T47D (cell line): ENCODE results near the gene CFAP77.

Experiments
- DNase-seq, 2 experiments: peaks; one replicate each; pipeline versions ENCODE4 v3.0.0 to v3.0.0-alpha.2; 2011 to 2012; ENCODE audit warnings: low read depth in 1 of 2, low spot score in 1 of 2
- JUND ChIP-seq: IDR thresholded peaks from 2 replicates; pipeline ENCODE4 v1.6.1; 2012; ENCODE audit warnings: low read depth
- in situ Hi-C: cut with HindIII; loops from 2 replicates; pipeline ENCODE4 v1.10.0; 2016; ENCODE audit warnings: low sequenced_read_pairs, low pct_unique_long_range_greater_than_20kb

CFAP77 gene

DNA sequence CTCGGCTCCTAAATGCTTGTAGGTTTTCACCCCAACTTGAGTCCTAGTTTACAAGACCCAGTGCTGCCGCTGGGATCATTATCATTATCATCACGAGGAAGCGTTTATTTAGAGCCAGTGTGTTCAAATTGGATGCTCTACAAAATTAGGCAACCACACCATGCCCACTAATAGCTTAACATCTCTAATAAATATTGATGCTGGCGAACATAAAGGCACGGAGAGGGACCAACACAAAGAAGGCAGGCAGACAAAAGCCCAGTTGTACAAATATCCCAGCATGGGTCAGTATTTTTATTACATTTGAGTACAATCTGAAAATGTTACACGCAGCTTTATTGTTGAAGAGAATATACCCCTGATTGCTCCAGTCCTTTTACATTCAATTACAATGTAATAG lies 4.7 kb downstream of the CFAP77 start:
- no peak for DNase-seq
- no peak for TF ChIP-seq JUND
- in situ Hi-C loops: no loop called here

DNA sequence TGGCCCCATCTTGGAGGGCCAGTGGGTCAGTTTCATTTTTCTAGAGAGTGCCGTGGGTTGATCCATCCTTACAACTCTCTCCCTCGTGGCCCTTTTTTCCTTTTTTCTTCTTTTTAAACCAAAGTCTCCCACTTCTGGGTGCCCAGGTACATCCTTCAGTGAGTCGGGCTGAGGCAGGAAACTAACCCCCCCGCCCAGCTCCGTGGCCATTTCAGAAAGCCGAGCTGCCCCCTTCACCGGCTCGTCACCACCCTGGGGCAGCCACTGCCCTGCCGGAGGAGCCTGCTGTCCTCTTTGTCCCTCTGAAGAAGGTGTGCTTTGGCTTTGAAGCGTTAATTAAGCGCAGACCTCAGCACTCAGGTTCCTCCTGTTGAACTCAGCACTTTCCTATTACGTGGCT lies 5.2 kb downstream of the CFAP77 start:
- no peak for DNase-seq
- TF ChIP-seq JUND: no peak
- in situ Hi-C loops: no loop called here

DNA sequence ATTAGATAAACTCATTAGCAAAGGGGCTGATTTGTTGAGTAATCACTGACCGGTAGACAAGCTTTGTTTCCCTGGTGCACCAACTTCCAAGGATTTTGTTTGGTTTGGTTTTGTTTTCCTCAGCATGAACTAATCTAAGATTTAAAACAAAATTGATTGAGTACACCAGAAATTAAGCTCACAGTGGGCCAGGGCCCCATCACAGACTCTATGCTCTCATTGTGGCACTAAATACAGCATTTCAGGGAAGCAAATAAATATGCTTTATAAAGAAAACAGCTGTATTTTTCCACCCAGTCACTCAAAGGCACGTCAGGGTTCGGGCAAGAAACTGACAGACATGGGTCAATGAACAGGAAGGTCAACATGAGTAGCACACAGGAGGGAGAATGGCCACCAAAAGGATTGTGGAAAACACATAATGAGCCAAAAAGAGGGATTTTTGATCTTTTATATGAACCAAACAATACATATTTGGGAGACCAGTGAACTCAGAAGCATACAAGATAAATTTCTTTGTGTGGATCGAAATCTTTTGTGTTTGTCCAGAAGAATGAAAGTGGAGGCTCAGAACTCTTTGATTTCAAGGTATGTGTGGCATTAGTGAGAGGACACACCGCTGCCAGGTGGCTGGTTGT lies 8.8 kb downstream of the CFAP77 start:
- DNase-seq: no peak
- no peak for TF ChIP-seq JUND
- in situ Hi-C loops: no loop called here

DNA sequence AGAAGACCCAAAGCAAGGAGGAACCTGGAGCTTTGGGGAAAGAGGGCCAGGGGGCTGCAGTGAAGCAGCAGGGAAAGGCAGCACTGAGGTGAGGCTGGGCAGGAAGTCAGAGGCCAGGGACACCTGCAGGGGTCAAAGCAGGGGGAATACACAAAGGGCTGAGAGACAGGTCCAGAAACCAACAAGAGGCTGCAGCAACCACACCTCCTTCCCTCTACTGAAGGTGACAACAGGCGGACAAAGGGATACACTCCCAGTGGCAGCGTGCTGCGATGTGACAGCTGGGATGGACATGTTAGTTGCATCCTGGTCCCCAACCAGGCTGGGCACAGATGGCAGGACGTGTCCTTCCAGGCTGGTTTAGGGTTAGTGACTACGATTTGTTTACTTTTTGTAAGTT lies 12.6 kb downstream of the CFAP77 start:
- TF ChIP-seq JUND: no peak
- in situ Hi-C loops: no loop called here

DNA sequence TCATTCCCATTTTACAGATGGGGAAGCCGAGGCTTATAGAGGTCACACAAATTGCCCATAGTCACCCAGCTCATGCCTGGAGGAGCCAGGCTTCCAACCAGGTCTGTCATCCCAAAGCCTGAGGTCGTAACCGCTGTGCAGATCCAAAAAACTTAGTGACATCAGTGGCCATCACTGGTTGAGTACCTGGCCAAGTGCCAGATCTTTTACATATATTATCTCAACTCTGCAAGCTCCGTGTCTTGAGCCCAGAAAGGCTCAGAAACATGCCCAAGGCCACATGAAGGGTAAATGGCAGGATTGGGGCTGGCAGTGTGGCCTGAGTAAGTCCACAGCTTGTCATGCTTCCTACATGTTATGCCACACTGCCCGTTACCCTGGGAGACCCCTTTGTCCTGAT lies 13.5 kb downstream of the CFAP77 start:
- no peak for TF ChIP-seq JUND
- in situ Hi-C loops: no loop called here
- DNase-seq: no peak

More for the DNA sequence above, 12.6 kb downstream of the CFAP77 start:
- no peak for DNase-seq

DNA sequence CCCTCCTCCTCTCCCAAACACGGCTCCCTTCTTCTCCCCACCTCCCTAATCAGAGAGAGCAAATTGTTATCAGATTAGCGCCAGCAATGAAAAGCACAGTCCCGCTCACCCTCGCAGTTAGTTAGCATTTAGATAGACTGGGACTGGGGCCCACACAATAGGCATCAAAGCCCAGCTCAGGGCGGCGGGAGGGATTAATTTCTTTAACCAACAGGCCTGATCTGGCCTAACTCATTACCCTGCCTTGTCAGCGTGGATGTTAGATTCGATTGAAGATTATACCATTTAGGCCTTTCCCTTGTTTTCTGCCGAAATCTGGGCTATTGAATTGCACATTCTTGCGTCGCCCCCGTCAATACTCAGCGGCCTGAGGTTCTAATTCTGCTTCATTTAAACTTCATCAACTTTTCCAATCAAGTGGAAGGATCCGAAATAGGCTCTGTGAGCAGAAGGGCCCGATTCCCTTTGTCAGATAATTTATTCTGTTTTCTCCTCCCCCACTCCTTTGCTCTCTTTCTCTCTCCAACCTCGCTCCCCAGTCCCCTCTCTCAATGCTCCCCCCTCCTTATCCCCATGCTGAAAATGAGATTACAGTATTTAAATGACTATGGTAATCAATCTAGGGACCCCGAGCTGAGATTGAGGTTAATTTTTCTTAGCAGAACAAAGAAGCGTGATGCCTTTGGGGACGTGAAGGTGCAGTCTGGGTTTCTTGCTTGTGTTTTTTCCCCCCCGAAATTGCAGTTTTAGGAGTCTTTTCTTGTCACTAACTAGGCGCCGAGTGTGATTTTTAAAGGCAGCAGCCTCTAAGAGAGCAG lies 15.1 kb downstream of the CFAP77 start:
- in situ Hi-C loops: no loop called here
- no peak for DNase-seq
- TF ChIP-seq JUND: no peak

DNA sequence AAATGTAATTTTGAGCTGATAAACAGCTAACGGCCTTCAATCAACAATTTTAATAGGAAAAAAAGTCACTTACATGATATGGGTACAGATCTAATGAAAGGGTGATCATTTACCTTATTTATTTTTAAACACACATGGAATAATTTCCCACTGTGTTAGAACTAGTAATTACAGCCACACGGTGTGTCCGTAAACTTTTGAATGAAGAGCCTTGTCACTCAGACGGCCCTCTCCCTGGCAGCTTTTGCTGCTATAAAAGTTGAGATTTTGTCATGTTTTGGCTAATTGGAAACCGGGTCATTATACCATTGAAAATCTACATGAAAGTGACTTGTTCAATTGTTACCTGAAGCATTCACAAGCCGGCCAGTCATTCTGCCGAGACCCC lies 15.7 kb downstream of the CFAP77 start:
- in situ Hi-C loops: no loop called here
- no peak for TF ChIP-seq JUND
- no peak for DNase-seq

DNA sequence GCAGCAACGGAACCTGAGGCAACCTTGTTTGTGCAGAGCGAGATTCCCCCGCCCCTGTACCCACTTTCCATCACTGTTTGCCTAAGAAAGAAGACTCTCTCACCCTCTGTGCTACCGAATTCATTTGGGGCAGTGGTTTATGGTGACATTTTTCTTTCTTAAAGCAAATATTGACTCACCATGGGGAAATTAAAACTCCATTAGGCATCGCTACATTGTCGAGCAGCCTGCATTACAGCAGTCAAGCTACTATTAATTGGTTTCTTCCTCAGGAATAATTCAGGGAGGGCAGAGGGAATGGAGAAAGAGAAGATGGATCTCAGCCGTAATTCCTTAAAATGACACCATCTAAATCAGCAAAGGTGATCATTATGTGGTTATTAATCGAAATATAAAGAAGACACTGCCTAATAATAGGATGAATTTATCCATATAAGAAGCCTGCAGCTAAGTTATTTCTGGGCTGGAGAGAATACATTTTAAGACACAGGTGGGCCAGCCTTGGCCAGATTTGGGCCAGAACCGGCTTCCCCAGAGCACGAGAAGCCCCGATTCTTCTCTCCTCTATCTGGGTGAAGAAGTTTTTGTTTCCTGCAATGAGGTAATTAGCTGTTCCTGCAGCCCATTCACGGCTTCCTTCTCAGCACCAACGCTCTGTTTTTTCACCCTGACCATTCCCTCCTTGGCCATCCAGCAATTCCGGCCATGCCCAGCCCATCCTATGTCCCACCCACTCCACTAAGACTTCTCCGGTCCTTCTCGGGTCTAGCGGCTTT lies 16.8 kb downstream of the CFAP77 start:
- in situ Hi-C loops: no loop called here
- DNase-seq: no peak
- TF ChIP-seq JUND: no peak

DNA sequence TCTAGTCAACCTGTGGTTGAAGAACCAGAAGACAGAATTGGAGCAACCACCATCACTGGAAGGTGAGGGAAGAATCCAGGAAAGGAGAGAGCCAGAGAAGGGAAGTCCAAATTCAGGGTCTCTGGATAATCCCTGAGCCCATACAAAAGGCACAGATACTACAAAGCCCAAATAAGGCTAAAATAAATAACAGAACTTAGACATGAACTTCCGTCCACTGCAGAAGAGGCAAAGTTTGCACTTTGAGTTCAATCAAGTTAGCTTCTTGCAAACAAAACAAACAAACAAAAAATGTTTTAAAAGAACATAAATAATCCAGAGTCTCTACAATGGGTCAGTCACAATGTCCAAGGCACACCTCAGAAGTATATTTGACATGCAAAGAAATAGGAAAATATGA lies 21.0 kb downstream of the CFAP77 start:
- DNase-seq: no peak
- TF ChIP-seq JUND: no peak
- in situ Hi-C loops: no loop called here

DNA sequence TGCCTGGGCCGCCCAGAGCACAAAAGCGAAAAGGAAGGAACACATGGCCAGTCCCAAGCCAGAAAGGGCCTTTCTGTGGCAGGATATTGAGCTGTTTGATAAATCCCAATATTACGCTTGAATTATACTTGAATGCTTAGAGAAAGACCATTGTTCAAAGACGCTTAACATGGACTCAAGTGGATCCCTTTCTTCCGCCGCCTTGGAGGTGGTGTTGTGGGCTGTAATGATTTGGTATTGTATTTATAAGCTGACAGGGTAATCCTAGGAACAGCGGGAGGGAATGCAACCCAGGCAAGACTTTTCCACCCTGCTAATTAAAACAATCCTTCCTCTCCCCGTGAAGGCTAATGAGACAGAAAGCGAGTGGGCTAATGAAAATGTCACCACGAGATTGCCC lies 24.9 kb downstream of the CFAP77 start:
- DNase-seq: no peak

DNA sequence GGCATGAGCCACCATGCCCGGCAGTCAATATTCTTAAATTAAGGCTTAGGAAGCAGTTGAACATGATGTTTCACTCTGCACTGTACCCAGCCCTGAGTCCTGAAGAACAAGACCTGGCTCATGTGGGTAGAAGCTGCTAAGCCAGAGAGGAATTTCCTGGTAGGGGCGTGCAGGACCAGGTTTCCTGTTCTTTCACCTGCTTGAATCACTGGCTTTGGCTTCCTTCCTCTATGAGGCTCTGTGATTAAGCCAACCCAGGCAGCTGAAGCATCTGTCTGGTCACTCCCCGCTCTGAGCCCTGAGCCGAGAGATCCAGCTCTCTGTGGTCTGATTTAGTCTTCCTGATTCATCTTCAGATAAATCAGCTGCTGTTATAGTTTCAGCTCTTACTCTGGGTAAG lies 29.1 kb downstream of the CFAP77 start:
- in situ Hi-C loops: no loop called here

More for the DNA sequence above, 24.9 kb downstream of the CFAP77 start:
- no peak for TF ChIP-seq JUND
- in situ Hi-C loops: no loop called here

DNA sequence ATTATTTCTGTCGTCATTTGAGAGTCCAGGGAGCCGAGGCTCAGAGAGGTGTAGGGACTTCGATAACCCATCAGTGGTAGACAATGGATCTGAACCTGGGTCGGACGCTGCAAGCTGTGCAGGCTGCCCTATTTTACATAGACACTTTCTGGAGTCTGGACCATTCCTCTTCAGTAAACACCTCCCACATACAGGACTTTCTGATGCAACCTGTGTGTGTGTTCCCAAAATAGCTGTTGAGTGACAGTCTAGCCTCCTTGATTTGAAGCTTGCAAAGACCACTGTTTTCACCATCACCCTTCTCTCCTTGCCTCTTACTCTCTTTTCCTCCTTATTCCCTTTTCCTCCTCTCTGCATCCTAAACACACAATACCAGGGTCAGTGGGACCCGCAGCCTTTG lies 30.7 kb downstream of the CFAP77 start:
- in situ Hi-C loops: no loop called here
- DNase-seq: no peak
- TF ChIP-seq JUND: no peak

More for the DNA sequence above, 29.1 kb downstream of the CFAP77 start:
- DNase-seq: no peak
- no peak for TF ChIP-seq JUND

DNA sequence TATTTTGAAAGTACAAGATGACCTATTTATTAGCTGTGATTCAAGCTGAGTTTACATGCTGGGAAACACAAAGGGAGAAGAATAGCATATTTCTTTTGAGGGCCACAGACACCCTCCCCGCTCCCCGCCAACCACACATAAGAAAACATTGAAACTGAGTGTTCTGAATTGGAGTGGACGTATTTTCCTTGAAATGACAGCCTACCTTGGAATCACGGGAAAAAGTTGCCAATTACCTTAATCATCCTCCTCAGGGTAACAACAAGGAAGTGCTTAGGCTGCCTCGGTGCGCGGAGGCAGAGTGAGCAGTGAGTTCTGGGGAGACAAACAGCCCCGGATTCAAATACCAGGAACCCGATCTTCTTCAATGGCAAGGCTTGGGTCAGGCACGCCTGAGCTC lies 31.4 kb downstream of the CFAP77 start:
- TF ChIP-seq JUND: no peak
- DNase-seq: no peak
- in situ Hi-C loops: no loop called here
